HG03342 (cell line): ENCODE data around the gene STK25.

Experiments used
- ATAC-seq: cut with Tn5 transposase; IDR thresholded peaks from one replicate; pipeline ENCODE4 v1.9.1; 2021; ENCODE audit warnings: mild to moderate bottlenecking, moderate library complexity; ENCODE audit not compliant: unreplicated experiment

The STK25 gene

GRCh38 chr2:241496003-241496707 lies 12.2 kb downstream of the STK25 start:
- ATAC-seq, result no peak

DNA sequence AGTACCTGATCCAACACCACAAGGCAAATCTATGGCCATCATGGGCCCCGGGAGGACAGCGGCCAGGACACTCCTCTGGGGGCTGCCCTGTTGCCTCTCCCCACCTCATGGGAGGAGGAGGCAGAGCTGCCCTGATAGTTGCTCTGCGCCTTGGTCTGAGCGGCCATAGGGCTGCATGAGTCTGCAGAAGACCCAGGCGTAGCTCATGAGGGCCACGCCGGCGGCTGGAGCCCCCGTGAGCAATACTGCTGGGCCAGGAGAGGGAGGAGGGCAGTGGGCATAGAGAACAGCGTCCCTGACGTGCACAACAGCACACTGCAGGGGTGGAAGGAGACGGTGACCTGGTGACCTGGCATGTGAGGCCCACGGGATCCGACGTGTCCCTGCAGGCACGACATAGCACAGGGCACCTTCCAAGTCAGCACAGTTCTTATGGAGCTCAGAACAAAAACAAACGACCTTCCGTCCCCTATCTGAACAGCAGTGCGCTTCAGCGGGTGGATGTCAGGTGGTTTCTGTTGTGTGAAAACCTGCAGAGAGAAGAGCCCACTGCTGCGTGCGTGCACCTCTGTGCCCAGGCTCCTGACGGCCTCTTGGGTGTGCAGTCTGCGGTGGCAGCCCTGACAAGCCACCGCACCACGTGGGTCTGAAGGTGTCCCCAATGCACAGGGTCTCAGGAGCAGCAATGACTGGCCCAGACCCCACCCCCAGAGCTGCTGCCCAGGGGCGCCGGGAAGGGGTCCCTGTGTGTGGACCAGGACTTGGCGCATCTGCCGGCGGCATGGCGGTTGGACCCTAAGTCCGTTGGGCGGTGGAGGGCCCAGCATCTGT lies 13.0 kb downstream of the STK25 start:
- ATAC-seq, result no peak

DNA sequence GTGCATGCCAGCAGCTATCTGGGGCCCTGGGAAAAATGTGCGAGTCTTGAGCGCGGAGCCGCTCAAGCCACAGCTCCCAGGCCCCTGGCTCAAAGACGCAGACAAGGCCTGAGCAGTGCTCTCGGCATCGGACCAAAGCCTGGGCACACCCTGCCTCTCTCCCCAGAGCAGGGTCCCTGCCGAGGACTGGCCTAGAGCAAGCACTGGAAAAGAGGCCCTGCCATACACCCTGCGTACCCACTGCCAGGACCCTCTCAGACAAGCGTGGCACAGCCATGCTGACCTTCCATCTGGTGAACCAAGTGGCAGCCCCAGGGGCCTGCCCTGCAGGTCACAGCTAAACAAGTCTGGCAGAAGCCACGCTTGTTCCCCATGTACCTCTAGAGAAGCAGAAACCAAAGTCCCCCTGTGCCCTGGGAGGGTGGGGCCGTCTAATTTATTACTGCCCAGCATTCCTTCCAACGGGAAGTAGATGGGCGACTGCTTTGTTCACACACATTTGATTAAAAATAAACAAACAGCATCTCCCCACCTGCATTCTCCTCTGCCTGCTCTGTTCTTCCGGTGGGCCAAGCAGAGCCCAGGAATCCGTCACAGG lies 14.0 kb downstream of the STK25 start:
- ATAC-seq, result no peak

DNA sequence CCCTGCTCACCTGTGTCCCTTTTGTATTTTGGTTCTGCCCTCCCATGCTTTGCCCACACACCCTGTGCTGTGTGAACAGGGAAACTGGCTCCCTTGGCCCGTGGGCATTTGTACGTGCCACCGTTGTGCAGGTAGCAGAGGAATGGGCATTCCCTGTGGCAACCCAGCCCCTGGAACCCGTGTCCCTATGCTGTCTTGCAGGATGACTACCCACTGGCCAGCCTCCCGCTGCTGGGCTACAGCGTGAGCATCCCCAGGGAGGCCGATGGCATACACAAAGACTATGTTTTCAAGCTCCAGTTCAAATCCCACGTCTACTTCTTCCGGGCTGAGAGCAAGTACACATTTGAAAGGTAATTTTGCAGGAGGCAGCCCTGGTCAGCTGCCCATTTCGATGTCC lies 15.3 kb downstream of the STK25 start:
- ATAC-seq, result no peak

GRCh38 chr2:241492174-241492565 lies 16.2 kb downstream of the STK25 start:
- ATAC-seq, result no peak

DNA sequence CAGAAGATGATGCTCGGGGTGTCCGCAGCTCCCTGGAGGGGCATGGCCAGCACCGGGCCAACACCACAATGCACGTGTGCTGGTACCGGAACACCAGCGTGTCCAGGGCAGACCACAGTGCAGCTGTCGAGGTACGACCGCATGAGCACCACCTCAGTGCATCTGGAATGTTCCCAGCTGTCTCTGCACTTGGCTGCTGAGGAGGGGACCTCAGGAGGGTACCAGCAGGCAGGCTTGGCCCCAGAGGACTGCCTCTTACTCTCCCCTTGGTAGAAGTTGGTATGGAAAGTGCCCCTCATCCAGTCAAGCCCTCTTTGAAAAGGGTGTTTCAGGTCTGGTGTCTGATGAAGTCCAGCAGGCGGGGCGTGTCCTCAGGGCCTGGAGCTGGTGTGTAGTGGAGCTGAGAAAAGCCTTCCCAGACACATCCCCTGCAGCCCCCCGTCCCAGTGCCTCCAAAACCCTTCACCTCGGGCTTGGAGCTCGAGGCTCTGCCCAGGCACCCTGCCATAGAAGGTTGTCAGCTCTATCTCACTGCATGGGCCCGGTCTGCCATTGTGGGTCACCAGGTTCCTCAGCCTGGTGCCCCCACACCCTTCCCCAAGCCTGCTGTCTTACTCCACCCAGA lies 16.7 kb downstream of the STK25 start:
- no peak for ATAC-seq

GRCh38 chr2:241490825-241491506 lies 17.4 kb downstream of the STK25 start:
- ATAC-seq, result no peak

DNA sequence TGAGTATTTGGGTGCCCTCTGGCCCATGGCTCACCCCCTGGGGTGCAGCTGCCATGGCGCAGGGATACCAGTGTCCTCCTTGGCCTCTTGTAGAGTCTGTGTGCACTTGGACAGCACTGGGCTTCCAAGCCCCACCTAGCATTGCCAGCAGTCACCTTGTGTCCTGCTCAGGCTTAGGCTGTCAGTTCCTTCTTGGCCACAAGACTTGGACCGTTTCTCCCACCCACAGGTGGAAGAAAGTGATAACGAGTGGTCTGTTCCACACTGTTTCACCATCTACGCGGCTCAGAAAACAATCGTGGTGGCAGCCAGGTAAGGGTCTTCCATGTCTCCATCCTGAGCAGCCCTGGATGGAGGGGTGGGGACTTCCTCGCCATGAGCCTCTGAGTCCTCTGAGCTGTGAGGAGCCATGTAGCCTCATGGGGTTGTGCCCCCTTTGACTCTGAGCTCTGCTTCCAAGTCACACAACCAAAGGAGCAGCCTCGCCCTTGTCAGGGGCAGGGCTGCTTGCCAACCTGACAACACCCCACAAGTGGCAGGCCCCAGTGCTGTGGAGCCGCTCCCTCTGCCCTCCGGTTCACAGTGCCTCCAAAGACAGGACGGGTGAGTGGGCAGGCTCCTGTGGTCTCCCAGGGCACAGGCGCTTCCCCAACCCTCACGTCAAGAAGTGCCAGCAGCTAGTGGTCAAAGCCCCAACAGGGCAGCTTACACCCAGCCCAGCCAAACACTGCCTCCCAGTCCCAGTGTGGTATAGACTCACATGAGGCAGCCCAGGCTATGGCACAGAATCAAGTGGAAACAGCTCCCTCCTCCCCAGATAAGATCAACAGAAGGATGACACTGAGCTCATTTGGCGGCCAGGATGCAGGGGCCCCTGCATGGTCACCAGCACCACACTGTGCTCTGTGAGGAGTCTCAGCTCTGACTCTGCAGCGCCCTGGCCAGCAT lies 18.4 kb downstream of the STK25 start:
- no peak for ATAC-seq

DNA sequence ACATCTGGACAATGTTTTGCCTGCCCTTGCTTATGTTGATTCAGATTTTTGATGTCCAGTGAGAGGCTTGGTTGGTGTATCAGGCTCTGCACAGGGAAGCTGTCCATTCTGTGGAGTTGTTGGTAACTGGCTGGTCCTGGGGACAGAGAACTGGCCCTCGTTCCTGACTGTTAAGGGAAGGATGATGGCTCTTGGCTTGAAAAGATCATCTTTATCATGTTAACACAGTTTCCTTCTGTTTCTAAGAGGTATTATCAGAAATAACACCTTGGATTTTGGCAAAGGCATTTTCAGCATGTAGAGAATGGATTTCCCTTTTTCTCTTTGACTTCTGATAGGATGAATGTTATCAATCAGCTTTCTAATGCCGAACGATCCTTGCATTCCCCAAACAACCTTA lies 19.3 kb downstream of the STK25 start:
- ATAC-seq, result no peak

- ATAC-seq, result no peak
Observed at GRCh38 chr2:241485172-241485911, 23.0 kb downstream of the STK25 start.

DNA sequence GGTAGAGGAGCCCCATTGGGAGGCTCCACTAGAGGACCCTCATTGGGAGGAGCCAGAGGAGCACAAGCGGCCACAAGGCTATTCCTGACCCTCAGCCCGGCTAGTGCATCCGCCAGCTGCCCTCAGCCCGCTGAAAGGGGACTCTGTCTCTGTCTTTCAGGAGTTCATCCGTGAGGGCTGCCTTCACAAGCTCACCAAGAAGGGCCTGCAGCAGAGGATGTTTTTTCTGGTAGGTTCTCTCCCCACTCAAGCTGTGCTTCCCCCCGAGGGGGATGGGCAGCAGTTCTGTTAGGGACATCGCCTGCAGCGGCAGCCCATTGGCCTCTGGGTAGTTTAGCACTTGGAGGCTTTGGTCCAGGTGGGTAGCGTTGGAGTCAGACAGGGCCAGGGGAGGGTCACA lies 25.1 kb downstream of the STK25 start:
- ATAC-seq, result no peak

DNA sequence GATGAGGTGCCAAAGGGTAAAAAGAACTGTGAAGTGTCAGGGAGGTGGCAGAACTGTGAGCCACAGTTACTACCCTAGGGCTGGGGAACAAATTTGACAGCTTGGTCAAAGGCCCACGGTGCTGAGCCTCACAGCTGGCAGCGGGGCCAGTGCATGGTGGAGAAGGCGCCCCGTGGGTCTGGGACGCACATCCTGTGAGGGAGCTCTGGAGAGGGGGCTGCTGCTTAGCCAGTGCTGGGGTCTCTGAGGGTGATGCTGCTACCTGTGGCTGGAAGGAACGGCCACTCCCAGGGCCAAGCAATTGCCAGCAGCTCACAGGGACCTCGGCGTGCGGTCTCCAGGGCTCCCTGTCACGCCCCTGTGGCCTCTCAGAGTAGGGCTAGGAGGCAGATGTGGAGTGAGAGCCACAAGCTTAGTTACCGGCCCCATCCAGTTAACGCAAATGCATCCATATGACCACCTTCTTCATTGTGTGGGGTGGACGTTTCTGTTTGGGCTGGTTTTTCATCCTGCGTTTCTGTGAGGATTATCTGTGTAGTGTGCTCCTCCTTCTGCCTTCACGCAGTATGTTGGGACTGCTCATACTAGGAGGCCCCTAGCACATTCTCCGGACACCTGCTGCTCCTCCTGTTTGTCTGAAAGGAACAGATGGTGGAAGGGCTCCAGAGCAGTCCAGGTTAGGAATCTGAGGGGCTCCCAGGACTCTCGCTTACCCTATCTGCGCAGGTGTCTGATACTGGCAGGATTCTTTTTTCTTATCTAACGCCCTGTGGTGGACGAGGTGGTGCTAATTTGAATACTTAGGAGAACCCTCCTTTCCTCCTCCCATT lies 26.0 kb downstream of the STK25 start:
- no peak for ATAC-seq

DNA sequence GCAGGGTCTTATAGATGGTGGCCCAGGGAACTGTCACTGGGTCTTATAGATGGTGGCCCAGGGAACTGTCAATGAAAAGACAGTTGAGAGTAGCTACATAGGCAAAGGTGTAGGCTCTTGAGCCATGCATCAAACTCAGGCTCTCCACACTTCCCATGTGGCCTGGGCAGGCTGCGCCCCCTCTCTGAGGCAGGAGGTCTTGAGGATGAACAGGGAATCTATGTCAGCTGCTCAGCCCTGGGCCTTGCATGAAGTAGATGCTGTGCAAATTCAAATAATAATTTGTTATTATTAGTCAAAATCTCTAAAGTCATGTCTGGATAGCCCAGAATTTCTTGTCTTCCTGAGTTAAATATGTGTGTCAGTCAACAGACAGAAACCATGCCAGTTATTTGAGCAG lies 26.7 kb downstream of the STK25 start:
- no peak for ATAC-seq

DNA sequence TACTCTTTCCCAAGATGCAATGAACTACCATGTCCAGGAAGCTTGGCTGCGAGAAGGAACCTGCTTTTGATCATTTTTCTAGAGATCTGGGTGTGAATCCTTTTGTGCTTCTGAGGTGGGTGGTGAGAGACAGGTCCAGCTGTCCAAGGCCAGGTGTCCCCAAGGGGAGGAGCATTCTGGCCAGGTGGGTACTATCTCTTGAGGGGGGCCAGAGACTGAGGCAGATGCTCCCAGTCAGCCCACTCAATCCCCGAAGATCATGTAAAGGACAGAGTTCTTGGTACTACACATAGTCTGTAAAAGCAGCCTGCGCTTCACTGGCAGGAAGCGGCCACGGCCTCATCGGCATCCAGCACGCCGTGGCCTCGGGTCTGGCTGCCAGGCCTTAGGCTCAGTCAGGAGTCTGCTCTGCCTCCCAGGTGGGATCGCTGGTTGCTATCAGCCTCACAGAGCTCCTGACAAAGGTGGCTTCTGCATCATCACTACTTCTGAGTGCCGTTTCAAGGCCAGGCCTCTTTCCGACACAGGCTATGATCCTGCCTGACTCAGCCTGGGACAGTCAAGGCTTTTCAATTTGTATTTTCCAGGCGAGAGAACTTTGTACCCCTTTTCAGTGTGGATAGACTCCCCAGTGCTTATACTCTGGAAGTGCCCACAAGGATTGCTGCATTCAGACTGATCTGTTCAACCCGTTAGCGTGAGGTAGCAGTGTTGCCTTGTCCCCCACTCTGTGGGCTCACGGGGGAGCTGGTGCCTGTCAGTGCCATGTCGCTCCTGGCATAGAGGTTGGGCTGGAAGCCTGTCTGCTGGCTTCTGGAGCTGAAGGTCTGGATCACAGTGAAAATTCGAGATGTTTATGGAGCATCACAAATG lies 29.1 kb downstream of the STK25 start:
- no peak for ATAC-seq

- ATAC-seq, result no peak
Observed at GRCh38 chr2:241478166-241478565, 30.2 kb downstream of the STK25 start.

DNA sequence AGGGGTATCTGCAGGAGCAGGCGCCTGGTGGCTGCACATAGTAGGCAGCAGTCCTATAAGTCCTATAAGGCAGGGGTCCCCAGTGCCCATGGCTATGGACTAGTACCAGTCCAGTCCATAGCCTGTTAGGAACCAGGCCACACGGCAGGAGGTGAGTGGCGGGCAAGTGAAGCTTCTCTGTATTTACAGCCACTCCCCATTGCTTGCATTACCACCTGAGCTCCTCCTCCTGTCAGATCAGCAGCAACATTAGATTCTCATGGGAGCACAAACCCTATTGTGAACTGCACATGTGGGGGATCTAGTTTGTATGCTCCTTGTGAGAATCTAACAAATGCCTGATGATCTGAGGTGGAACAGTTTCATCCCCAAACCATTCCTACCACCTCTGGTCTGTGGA lies 33.1 kb downstream of the STK25 start:
- no peak for ATAC-seq

GRCh38 chr2:241473399-241473798 lies 35.0 kb downstream of the STK25 start:
- no peak for ATAC-seq
